A673 (cell line): ENCODE measurements around the gene MAP10. TPM values are rescaled to one million over a fixed set of nuclear protein-coding genes. Genes with fewer than 3 reads are reported as not detected.

ENCODE experiments used
- BruUV-seq: library from RNA; stranded (reverse); fragments of 400-500 nt; replicated peaks from 2 replicates; lab custom pipeline; 2021; lab: Mats Ljungman, UMichigan
- CTCF ChIA-PET: fragments of 300-600 bp; sonication (Branson Sonifier 250); formaldehyde crosslinking; loops from one replicate; lab custom pipeline; 2022; ENCODE audit warnings: antibody characterized with exemption; lab: Charles Lee
- POLR2A ChIA-PET: fragments of 300-600 bp; sonication (Branson Sonifier 250); formaldehyde crosslinking; loops from one replicate; lab custom pipeline; 2022; ENCODE audit warnings: antibody characterized with exemption; ENCODE audit not compliant: low non-redundant PET; lab: Charles Lee
- DNase-seq: peaks from one replicate; pipeline ENCODE4 v3.0.0-alpha.2; 2015; ENCODE audit warnings: low spot score
- H3K27ac ChIP-seq: fragments of 200-600 bp; sonication (generic); 2 replicates; pipeline ENCODE4 v1.5.1; 2016; ENCODE audit warnings: mixed run types, low read depth, mild to moderate bottlenecking, mixed read lengths, antibody characterized with exemption, low read length; ENCODE audit not compliant: poor library complexity, severe bottlenecking
- H3K27me3 ChIP-seq: fragments of 200-600 bp; sonication (generic); replicated peaks from 2 replicates; pipeline ENCODE4 v1.6.1; 2017; ENCODE audit warnings: mixed run types, low read depth, mild to moderate bottlenecking, mixed read lengths, antibody characterized with exemption, low read length; ENCODE audit not compliant: insufficient read depth, poor library complexity
- H3K36me3 ChIP-seq: fragments of 200-600 bp; sonication (generic); 2 replicates; pipeline ENCODE4 v1.6.1; 2016; ENCODE audit warnings: mixed run types, mild to moderate bottlenecking, mixed read lengths, antibody characterized with exemption, low read length; ENCODE audit not compliant: insufficient read depth, poor library complexity, severe bottlenecking
- H3K4me1 ChIP-seq: fragments of 200-600 bp; sonication (generic); 2 replicates; pipeline ENCODE4 v1.6.1; 2017; ENCODE audit warnings: mixed run types, mild to moderate bottlenecking, mixed read lengths, antibody characterized with exemption, low read length; ENCODE audit not compliant: insufficient read depth, poor library complexity, severe bottlenecking
- H3K4me3 ChIP-seq: fragments of 200-600 bp; sonication (generic); 2 replicates; pipeline ENCODE4 v1.5.1; 2016; ENCODE audit warnings: low read depth, mixed run types, mild to moderate bottlenecking, mixed read lengths, low read length; ENCODE audit not compliant: poor library complexity, severe bottlenecking
- H3K9me3 ChIP-seq: fragments of 200-600 bp; sonication (generic); 2 replicates; pipeline ENCODE4 v1.6.1; 2016; ENCODE audit warnings: mixed run types, low read depth, mild to moderate bottlenecking, mixed read lengths, antibody characterized with exemption, low read length; ENCODE audit not compliant: poor library complexity, severe bottlenecking
- CTCF ChIP-seq: fragments of 300-800, 200-600 bp; sonication (generic); conservative IDR thresholded peaks from 2 replicates; pipeline ENCODE4 v1.5.1; 2017; ENCODE audit warnings: low read depth, mild to moderate bottlenecking, antibody characterized with exemption, low read length, moderate library complexity, mixed read lengths
- EZH2 ChIP-seq: fragments of 200-600 bp; sonication (generic); IDR thresholded peaks from 2 replicates; pipeline ENCODE4 v1.6.1; 2017; ENCODE audit warnings: borderline replicate concordance, low read depth, mild to moderate bottlenecking, mixed read lengths, antibody characterized with exemption, low read length; ENCODE audit not compliant: poor library complexity, severe bottlenecking
- intact Hi-C: fragments of 100-400 bp; cut with micrococcal nuclease; formaldehyde crosslinking; loops from one replicate; pipeline ENCODE4 v1.10.0; 2022; ENCODE audit not compliant: unreplicated experiment
- total RNA-seq: library from RNA; stranded (reverse); gene quantifications from 2 replicates; pipeline ENCODE4 v1.2.3, GENCODE V29; 2021

Gene MAP10
- total RNA-seq, 1 experiment from 2014 or later, result 4.8 TPM

- Histone ChIP-seq H3K27ac (no peak overlapping the region), H3K4me1 (peaks cover 13% of the 10 kb centered on the region), H3K9me3 (no peaks in the 10 kb centered on the region), H3K27me3 (no peaks in the 10 kb centered on the region), H3K4me3 (no peak overlapping the region), H3K36me3 (no peaks in the 10 kb centered on the region)
- intact Hi-C loops, result no loop called here
- DNase-seq, result peak; percentile 74
- ChIA-PET POLR2A (no interaction called here), CTCF (no interaction called here)
- TF ChIP-seq CTCF, result no peak
- TF ChIP-seq EZH2, result no peak
- no TSS peak for BruUV-seq
These were observed 40.3 kb downstream of the MAP10 start for GRCh38 chr1:232845406-232845955.

GRCh38 chr1:232851532-232851931 is 46.3 kb downstream of the MAP10 start:
- DNase-seq, result no peak
- H3K9me3 ChIP-seq, result no peaks in the 10 kb centered on the region
- intact Hi-C loops, result no loop called here
- H3K36me3 ChIP-seq, result no peaks in the 10 kb centered on the region
- H3K27me3 ChIP-seq, result no peaks in the 10 kb centered on the region
- H3K4me1 ChIP-seq, result peaks cover 17% of the 10 kb centered on the region
- CTCF ChIA-PET, result no interaction called here
- no TSS peak for BruUV-seq
- POLR2A ChIA-PET, result no interaction called here
- H3K4me3 ChIP-seq, result no peak overlapping the region
- no peak overlapping the region for H3K27ac ChIP-seq
- TF ChIP-seq CTCF (no peak), EZH2 (no peak)

DNA sequence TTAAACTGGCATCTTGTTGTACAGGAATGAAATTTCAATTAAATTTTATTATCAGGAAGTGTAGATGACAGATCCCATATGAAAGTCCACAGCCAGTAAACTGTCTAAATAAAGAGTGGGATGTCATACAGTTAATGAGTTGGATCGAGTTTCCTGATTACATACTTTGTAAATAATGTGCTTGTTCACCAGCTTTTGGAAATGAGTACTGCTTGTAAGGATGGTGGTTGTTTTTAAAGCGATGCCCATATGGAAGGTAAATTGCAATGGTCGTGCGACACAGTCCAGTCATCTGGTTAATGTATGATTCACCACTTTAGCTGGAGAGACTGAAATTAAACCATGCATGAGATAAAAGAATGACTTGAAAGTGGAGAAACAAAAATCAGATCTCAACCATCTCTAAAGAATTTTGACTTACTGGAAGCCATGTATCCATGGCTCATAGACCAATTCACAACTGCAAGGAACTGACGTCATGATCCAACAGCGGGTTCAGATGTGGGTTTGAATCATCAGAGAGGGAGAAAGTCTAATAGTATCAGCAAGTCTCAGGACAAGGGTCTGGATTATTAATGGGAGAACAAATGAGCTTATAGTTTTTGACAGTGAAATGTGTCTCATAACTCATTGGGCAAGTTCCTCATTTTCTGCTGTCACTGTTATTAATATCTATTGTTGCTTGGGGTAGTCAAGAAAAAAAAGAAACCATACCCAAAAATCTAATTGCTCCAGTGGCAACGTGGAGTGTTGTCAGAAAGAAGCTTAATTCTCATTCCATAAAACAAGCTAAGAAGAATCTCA is 49.0 kb downstream of the MAP10 start:
- CTCF ChIA-PET, result no interaction called here
- peak; percentile 53 for DNase-seq
- Histone ChIP-seq H3K9me3 (no peaks in the 10 kb centered on the region), H3K4me3 (no peak overlapping the region), H3K36me3 (no peaks in the 10 kb centered on the region), H3K4me1 (peaks cover 17% of the 10 kb centered on the region), H3K27ac (no peak overlapping the region), H3K27me3 (no peaks in the 10 kb centered on the region)
- BruUV-seq, result no TSS peak
- intact Hi-C loops, result no loop called here
- TF ChIP-seq CTCF (no peak), EZH2 (no peak)
- POLR2A ChIA-PET, result no interaction called here
